T-helper 1 cell (primary cell): ENCODE data around the gene RFX1.
"Not testable (repeated sequence)": the region's sequence is repeated elsewhere in the genome, so short reads cannot be mapped to it uniquely, and the experiment has no call there.

ENCODE experiments used
- DNase-seq, 5 donors: peaks; one replicate each; pipeline ENCODE4 v3.0.0-alpha.2; 2012 to 2020

RFX1 gene

DNA sequence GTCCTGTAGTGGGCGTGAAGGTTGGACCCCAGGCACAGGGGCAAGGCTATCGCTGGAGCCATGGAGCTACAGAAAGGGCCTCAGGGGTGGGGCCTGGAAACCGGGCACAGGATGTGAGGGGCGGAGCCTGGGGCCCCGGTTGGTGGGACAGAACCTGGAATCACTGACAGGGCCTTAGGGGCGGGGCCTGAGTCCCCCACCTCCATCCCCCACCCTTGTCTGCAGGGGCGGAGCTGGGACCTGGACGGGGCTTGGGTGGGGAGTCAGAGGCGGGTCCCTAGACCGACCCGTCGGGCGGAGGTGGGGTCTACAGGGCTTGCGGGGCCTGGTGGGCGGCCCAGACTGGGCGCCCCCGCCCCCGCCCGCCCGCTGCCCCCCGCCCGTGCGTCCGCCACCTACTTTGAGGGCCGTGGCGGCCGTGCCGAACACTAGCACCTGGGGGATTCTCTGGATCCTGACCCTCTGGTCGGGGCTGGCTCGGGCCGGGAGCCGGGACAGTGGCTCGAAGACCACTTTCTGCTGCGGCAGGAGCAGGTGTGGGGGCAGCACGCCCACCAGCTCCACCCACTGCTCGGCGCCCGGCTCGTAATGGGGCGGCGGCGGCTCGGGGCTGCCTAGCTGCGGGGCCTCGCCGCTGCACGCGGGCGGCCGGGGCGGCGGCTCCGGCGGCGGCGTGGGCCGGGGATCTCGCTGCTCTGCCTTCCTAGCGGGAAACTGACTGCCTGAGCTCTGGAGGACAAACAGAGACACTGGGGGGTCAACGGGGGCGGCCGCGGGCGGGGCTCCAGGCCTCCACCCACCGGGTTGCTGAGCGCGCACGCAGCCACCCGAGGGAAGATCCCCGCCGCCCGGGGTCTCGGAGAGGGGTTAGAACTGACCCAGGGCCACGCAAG lies 27.5 kb downstream of the RFX1 start:
- DNase-seq, result no peak

DNA sequence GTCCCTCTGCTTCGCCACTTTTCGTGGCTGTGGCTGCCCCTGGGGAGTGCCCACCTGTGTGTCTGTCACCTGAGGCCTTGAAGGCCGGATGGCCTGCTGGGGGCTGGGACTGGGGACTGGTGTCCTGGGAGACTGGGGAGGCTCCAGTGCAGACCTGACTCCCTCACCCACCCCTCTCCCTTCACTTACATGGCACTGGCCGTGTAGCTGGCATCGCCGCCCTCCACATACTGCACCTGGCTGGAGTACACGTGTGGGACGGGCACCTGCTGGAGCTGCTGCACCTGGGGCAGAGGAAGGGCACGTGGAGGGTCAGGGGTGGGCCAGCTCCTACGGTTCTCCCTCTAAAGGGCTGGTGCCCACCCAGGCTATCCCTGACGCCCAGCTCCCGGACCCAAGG lies 28.3 kb downstream of the RFX1 start:
- DNase-seq, result no peak

DNA sequence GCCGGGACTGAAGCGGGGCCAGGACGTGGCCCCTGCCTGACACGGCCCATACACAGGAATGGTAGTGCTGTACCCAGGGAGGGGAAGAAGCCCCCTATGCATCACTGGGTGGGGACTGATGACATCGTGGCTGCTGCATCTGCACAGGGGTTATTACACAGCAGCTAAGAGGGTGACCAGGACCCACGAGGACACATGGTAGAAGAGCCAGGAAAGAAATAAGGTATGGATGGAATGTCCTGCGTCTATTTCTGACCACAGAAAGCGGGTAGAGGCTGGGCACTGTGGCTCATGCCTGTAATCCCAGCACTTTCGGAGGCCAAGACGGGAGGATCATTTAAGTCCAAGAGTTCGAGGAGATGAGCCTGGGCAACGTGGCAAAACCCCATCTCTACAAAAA lies 29.7 kb downstream of the RFX1 start:
- no peak for DNase-seq

DNA sequence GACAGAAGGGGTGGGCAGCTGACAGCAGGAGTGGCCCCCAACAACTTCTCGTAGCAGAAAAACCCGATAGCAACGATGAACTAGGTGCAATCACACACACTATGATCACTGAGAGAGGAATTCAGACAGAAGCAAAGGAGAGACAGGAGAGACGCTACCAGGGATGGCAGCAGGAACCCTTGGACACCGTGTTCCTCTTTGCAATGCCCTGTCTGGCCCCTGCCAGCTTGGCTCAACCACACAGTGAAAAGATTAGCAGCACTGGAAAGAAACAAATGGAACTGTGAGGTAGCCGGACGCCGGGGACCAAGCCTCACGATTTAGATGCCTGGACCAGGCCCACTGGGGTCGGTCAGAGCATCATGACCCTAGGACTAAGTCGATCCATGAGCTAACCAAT lies 30.2 kb downstream of the RFX1 start:
- DNase-seq, result no peak

DNA sequence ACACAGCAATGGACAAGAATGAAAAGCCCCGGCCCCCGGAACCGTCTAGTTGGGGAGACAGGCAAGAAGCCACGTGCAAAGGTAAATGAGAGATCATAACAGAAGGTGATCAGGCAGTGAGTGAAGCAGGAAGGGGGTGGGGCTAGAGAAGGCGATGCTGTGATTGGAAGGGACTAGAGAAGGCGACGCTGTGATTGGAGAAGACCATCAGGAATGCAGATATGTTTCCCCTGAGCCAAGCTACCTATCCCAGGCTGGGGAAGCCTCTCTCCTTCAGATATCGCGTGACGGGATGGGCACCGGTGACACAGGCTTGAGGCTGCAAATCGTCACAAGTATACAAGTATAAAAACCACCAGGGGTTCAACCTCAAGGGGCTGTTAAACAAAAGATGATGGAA lies 32.0 kb downstream of the RFX1 start:
- DNase-seq, result no peak

DNA sequence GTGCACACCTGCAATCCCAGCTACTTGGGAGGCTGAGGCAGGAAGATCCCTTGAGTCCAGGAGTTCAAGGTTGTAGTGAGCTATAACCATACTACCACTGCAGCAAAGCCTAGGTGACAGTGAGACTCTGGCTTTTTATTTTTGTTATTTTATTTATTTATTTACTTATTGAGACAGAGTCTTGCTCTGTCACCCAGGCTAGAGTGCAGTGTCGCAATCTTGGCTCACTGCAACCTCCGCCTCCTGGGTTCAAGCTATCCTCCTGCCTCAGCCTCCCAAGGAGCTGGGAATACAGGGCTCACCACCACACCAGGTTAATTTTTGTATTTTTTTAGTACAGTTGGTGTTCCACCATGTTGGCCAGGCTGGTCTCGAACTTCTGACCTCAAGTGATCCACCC lies 32.6 kb downstream of the RFX1 start:
- DNase-seq, result not testable (repeated sequence)

DNA sequence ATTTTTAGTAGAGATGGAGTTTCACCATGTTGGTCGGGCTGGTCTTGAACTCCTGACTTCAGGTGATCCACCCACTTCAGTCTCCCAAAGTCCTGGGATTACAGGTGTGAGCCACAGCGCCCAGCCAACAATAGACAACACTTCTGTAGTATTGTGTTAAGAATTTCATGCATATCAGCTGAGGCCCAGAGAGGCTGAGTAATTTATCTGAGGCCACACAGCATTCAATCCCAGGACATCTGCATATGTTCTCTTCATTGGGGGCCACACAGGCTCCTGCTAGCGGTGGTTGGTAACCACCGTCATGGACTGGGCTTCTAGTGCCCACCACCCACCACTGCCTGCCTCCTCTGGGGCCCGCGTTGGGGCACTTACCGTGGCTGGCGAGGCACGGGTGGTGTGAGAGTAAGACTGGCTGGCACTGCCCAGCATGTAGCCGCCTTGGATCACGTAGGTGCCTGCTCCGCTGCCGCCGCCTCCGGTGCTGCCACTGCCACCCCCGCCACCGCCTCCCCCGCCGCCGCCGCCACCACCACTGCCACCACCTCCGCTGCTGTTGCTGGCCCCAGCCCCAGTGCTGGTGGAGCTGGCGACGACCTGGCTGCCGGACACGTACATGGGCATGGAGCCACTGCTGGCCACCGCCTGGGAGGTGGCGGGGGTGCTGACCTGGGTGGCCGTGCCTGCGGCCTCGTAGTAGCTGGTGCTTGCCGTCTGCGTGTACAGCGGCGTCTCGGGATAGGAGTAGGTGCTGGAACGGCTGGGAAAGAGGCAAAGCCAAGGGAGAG lies 33.6 kb downstream of the RFX1 start:
- no peak for DNase-seq

DNA sequence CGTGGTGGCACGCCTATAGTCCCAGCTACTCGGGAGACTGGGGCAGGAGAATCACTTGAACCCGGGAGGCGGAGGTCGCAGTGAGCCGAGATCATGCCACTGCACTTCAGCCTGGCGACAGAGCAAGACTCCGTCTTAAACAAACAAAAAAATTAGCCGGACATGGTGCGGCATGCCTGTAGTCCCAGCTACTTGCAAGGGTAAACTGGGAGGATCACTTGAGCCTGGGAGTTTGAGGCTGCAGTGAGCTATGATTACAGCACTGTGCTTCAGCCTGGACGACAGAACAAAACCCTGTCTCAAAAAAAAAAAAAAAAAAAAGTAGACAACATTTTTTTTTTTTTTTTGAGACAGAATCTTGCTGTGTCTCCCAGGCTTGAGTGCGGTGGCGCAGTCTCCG lies 34.3 kb downstream of the RFX1 start:
- DNase-seq, result not testable (repeated sequence)

DNA sequence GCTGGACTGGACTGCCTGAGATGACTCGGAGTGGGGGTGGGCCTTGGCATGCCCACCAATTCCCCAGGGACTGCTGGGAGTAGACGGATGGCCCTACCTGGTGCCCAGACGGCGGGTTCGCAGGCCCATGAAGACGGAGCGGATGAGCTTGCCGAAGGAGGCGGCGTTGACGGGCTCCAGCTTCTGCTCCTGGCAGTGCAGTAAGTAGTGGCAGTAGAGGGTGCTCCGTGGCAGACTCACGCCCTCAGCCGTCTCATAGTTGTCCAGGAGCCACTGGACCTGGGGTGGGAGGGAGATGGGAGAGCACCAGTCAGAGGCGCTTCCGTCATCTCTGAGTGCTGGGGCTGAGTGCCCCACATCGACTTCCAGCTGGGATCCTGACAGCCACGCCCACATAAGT lies 36.2 kb downstream of the RFX1 start:
- DNase-seq, result no peak

DNA sequence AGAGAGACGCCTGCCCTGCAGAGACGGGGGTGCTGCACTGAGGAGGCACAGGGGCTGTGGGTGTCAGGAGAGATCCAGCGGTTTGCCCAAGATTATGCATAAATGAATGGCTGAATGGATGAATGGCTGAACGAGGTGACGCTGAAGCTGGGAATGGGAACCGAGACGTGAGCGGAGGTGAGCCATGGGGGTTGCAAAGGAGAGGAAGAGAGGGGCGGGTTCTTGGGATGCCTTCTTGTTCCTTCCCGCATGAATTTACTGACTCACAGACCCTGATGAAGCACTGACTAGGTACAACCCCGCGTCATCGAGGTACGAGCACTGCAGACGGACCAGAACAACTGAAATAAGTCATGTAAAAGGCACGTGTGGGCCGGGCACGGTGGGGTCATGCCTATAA lies 37.1 kb downstream of the RFX1 start:
- DNase-seq, result no peak

DNA sequence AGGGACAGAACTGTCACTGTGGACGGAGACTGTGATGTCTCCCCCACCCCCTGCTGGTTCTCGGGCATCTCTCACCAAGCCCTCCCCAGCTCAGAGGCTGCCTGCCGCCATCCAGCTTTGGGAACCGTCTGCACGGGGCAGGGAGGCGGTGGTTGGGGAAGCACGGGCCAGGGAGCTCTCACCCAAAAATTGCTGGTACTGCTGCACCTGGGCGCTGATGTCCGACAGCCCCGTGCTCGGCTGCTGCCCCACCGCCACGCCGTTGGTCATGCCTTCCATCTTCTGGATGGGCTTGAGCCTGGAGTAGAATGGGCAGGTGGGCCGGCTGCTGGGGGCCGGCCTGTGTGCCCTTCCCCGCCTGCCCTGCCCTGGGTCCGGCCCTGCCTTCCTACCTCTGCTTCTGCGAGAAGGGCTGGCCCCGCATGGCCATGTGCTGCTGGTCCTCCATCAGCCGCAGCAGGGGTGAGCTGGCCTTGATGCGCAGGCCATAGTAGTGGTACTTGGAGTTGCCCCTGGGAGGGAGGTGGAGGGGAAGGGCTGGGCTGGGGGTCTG lies 37.7 kb downstream of the RFX1 start:
- no peak for DNase-seq

DNA sequence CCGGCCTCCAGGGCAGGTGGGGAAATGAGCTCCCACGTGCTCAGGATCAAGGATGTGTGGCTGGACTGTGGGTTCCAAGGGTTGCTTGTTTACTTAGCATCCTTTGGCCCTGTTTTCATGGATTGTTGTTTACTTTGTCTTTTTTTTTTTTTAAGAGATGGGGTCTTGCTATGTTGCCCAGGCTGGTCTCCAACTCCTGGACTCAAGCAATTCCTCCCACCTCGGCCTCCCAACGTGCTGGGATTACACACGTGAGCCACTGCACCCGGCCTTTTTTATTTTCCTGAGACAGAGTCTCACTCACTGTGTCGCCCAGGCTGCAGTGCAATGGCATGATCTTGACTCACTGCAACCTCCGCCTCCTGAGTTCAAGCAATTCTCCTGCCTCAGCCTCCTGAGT lies 38.9 kb downstream of the RFX1 start:
- DNase-seq, result not testable (repeated sequence)

DNA sequence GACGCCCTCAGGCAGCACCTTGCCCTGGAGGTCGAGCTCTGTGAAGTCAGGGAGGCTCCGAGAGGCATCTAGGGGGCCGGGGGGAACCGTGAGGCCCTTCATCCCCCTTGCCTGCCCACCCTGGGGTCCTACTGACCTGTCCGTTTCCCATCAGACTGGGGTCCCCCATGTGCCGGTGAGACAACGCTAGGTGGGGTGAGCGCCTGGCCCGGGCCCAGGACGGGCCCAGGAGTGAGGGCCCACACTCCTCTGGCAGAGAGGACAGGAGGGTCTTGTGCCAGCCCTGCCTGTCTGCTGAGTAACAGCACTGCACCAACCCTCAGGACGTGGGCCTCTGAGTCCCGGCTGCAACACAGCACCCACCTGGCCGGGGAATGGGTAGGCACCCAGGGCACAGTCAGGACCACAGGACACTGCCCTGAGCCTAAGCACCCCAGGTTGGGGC lies 39.4 kb downstream of the RFX1 start:
- no peak for DNase-seq

DNA sequence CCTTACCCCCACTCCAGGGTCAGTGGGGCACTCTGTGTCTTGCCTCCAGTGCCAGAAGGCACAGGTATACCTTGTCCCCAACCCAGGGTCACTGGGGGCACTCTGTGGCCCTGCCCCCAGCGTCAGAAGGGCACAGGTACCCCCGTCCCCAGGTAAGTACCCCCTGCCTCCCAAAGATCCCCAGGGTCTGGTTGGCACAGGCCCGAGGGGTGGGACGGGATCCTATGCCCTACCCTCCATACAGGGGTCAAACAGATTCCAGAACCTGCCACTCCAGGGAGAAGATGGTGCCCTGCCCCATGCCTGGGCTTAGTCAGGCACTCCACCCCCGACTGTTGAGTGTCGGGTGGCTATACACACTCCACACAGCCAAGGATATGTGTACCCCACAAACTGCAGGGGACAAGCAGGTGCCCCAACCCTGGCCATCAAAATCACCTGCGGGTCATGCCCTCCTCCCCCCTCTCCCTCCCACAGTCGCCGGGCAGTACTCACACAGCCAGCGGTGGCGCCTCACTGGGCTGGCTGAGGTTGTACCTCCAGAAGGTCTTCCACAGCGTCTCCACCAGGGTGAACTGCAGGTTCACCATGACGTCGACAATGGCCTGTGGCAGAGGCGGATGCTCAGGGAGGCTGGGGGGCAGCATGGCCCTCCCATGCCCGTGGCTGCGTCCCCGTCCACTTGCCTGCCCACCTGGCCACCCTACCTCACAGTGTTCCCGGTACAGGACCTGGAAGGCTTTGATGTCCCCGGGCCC lies 40.0 kb downstream of the RFX1 start:
- no peak for DNase-seq

DNA sequence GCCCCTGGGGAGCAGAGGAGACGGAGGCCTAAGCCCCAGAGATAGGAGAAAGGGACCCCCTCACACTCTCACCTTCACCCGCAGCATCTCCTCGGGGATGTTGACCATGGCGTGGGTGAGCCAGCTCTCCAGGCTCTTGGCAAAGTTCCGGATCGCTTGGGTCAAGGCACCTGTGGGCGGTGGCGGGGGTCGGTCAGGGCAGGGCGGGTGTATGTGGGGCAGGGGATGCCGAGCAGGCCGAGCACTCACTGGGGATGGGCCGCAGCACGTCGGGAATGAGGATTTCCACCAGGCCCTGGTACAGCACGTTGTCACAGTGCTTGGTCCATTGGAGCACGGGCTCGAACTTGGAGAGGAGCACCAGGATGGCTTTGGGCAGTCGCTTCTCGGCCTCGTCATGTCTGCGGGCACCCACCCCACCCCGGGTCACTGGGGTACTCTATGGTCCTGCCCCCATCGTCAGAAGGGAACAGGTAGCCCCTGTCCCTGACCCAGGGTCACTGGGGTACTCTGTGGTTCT lies 40.7 kb downstream of the RFX1 start:
- no peak for DNase-seq

DNA sequence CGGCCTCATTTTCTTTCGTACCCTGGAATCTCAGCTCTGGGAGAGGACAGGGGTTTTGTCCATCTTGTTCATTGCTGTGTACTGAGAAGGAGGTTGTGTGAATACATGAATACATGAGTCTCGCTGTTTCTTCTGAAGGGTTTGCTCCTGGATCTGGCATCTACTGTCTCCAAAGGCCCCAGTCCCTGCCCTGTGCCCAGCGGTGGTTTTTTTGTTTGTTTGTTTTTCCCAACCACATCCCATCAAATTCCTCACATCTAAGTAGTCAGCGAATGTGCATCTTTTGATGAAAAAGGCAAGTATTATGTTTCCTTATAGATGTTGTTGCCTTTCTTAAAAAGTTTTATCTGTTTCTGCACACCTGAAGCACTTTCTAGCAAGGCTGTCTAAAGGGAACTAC lies 41.3 kb downstream of the RFX1 start:
- DNase-seq, result no peak

DNA sequence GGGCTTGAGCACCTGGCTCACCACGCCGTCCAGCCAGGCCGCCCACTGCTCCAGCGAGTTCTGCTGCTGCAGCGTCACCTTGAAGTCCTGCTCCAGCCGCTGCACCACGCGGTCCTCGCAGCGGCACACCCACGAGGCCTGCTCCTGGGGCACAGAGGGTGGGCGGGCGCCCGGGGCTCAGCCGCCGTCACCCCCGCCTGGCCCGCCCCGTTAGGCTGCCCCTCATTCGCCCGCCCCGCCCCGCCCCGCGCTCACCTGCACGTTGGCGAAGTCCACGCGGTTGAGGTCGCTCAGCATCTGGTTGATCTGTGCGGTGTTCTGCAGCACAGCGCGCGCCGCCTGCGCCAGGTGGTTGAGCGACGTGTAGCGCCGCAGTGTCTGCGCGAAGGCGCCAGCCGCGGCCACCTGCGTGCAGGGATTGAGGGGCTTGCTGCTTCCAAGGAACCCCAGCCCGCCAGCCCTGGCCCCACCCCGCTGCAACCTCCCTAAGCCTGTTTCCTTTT lies 42.5 kb downstream of the RFX1 start:
- no peak for DNase-seq

DNA sequence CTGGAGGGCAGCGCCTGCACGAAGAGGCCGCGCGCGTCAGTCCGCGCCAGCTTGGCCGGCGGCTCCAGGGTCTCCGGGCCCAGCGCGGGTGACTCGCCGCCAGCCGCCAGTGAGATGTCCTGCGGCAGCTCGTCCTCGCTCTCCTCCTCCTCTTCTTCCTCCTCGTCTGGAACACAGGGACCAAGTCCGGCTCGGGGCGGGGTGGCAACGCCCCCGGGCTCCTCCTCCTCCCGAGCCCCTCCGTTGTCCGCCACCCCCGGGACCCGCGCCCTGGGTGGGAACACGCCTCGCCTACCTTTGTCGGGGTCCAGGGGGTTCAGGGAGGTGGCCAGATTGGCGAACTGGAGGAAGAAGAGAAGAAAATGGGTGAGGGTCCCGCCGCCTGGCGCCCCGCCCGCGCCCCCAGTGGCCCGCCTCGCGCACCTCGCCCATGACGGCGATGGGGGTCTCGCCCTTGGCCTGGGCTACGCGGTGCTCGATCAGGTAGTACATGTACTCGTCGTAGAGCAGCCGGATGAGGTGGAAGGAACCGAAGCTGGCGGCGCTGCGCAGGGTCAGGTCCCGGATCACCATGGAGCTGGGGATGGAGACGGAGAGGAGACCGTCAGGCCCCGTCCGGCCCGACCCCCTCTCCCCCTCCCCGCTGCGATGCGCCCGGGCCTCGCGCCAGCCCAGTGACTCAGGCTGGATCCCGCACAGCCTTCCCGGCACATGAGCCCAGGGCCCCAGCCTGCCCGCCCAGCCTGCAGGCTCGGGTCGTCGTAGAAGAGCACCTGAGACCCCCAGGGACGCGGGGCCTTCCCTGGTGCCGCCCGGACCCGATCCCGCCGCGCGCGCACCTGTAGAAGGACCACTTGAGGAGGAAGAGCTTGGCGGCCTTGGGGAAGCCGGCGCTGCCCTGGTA lies 43.2 kb downstream of the RFX1 start:
- no peak for DNase-seq

DNA sequence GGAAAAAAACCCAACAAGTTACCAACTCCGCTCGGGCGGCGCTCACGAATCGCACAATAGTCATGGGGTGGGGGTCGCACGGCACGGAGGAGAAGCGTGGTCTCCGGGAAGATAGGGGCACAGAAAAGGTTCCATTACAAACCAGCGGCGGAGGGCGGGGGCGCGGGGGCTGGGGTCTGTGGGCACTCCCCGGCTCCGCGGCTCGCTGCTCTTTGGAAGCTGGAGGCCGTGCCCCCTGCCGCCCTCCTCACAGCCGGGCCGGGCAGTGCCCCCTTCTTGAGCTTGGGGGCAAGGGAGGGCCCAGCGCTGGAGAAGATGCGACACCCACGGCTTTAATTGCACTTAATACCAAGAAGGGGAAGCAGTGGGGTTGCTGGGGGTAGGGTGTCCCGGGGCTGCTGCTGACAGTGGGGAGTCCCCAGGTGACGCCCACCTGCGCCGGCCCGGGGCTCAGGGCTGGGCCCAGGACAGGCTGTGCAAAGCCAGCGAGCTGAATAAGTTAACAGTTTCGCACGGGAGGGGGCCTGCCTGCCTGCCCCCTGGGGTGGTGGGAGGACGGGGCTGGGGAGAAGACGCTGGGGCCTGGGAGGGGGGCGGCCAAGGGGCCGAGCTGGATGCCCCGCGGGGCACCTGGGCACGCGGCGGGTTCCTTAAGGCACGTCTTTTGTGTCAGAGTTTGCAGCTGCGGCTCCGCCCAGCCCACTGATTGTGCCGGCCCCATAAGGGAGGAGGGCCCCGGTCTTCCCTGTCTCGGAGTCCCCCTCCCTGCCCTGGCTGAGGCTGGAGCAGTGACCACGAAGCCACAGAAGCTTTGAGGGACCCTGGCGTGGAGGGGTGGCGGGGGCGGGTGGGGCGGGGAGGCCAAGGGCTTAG lies 44.1 kb downstream of the RFX1 start:
- no peak for DNase-seq
